HL-60 (cell line): Measurements from ENCODE around the gene TIFAB.
A peak's percentile ranks its signal among the peaks of the same experiment; 100 is the strongest.

Experiments used
- DNase-seq, 2 experiments: peaks; one replicate each; pipeline ENCODE4 v3.0.0-alpha.2; 2010 to 2020; ENCODE audit warnings: low read depth in 1 of 2, low spot score in 1 of 2
- H3K27ac ChIP-seq: fragments of 250-450 bp; sonication (Bioruptor Pico); replicated peaks from 2 replicates; pipeline ENCODE4 v1.5.1; 2020; ENCODE audit warnings: mild to moderate bottlenecking, moderate library complexity
- H3K27me3 ChIP-seq: fragments of 250-450 bp; sonication (Bioruptor Pico); 2 replicates; pipeline ENCODE4 v1.5.1; 2021; ENCODE audit warnings: mild to moderate bottlenecking, moderate library complexity; ENCODE audit not compliant: insufficient read depth, poor library complexity, severe bottlenecking
- H3K4me3 ChIP-seq: replicated peaks from 2 replicates; pipeline ENCODE4 v1.5.1; 2011; ENCODE audit warnings: mild to moderate bottlenecking, control low read depth, low read length; ENCODE audit not compliant: insufficient read depth
- CTCF ChIP-seq: IDR thresholded peaks from one replicate; pipeline ENCODE4 v1.5.1; 2011; ENCODE audit warnings: low read length, control low read depth, inconsistent platforms; ENCODE audit not compliant: insufficient read depth
- GABPA ChIP-seq: IDR thresholded peaks from 2 replicates; pipeline ENCODE4 v1.6.1; 2012; ENCODE audit warnings: low read depth
- POLR2AphosphoS5 ChIP-seq: IDR thresholded peaks from 2 replicates; pipeline ENCODE4 v1.6.1; 2012; ENCODE audit warnings: low read depth
- REST ChIP-seq: IDR thresholded peaks from 2 replicates; pipeline ENCODE4 v1.6.1; 2012; ENCODE audit warnings: low read depth; ENCODE audit not compliant: insufficient replicate concordance
- SPI1 ChIP-seq: IDR thresholded peaks from 2 replicates; pipeline ENCODE4 v1.6.1; 2012; ENCODE audit warnings: low read depth, mild to moderate bottlenecking, borderline replicate concordance

Gene TIFAB

GRCh38 chr5:135399794-135400542 lies 52.2 kb downstream of the TIFAB start:
- Histone ChIP-seq H3K27ac (peak overlapping the region; percentile 86), H3K27me3 (no peaks in the 10 kb centered on the region)
- DNase-seq: no peak

GRCh38 chr5:135398855-135399793 lies 53.0 kb downstream of the TIFAB start, which contains the start of gene MACROH2A1:
Gene MACROH2A1, minus strand, starts transcription at chr5:135399231. Its CDS starts 10,138 bp downstream, at chr5:135389093.
- no peaks in the 10 kb centered on the region for H3K27me3 ChIP-seq
- DNase-seq: peak; percentile 51 to 63
- H3K27ac ChIP-seq: peak within 1 kb of the TSS; percentile 92
- peak within 1 kb of the TSS; percentile 64 for H3K4me3 ChIP-seq
- TF ChIP-seq POLR2AphosphoS5 (peak; percentile 62; the same call in 1 of the 2 replicates), REST (peak; percentile 5), SPI1 (no peak)

More at GRCh38 chr5:135399794-135400542, 52.2 kb downstream of the TIFAB start:
- no peak for TF ChIP-seq GABPA
- no peak for TF ChIP-seq CTCF
- no peak for TF ChIP-seq POLR2AphosphoS5
- no peak for TF ChIP-seq REST
- TF ChIP-seq SPI1: no peak
- peak overlapping the region; percentile 64 for H3K4me3 ChIP-seq

- peak overlapping the region; percentile 92 for H3K27ac ChIP-seq
- H3K27me3 ChIP-seq: no peaks in the 10 kb centered on the region
- TF ChIP-seq POLR2AphosphoS5: no peak
- DNase-seq: no peak
- peak overlapping the region; percentile 64 for H3K4me3 ChIP-seq
These were observed 53.8 kb downstream of the TIFAB start for GRCh38 chr5:135398160-135398854.
